Measurements from ENCODE around the gene CRYBG1. TPM values are rescaled to one million over a fixed set of nuclear protein-coding genes. Genes with fewer than 3 reads are reported as not detected.

CRYBG1 gene, protein sequence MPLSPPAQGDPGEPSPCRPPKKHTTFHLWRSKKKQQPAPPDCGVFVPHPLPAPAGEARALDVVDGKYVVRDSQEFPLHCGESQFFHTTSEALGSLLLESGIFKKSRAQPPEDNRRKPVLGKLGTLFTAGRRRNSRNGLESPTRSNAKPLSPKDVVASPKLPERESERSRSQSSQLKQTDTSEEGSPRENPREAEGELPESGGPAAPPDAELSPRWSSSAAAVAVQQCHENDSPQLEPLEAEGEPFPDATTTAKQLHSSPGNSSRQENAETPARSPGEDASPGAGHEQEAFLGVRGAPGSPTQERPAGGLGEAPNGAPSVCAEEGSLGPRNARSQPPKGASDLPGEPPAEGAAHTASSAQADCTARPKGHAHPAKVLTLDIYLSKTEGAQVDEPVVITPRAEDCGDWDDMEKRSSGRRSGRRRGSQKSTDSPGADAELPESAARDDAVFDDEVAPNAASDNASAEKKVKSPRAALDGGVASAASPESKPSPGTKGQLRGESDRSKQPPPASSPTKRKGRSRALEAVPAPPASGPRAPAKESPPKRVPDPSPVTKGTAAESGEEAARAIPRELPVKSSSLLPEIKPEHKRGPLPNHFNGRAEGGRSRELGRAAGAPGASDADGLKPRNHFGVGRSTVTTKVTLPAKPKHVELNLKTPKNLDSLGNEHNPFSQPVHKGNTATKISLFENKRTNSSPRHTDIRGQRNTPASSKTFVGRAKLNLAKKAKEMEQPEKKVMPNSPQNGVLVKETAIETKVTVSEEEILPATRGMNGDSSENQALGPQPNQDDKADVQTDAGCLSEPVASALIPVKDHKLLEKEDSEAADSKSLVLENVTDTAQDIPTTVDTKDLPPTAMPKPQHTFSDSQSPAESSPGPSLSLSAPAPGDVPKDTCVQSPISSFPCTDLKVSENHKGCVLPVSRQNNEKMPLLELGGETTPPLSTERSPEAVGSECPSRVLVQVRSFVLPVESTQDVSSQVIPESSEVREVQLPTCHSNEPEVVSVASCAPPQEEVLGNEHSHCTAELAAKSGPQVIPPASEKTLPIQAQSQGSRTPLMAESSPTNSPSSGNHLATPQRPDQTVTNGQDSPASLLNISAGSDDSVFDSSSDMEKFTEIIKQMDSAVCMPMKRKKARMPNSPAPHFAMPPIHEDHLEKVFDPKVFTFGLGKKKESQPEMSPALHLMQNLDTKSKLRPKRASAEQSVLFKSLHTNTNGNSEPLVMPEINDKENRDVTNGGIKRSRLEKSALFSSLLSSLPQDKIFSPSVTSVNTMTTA (N-terminal part only)
- total RNA-seq, result 10 to 100 TPM; 14.9 to 36.9 (median 20.7) TPM

DNA sequence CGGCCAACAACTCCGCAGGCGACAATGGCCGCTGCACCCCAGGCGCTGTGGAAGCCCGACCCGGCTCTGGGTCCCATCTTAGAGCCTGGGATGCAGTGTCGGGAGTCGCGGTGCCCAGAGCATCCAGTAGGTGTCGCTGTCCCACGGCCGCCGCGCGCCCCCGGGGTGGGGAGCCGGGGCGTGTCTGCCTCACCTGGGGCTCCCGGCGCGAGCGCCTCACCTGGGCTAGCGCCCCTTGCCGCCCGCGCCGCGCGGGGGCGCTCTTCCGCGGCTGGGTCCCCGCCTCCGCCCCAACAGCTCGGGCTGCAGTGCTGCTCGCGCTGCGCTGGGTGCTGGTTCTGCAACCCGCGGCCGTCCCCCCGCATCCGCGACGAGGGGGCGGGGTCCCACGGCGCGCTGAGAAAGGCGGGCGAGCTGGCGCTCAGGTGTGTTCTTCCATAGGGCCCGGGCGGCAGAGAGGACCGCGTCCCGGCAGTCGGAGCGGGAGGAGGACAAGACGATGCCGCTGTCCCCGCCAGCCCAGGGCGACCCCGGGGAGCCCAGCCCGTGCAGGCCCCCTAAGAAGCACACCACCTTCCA, at the start of gene CRYBG1:
Gene CRYBG1 (plus strand): TSS at position 308 of the 579 bp plus-strand sequence. CDS start 192 bp downstream, at position 500.
- TF ChIP-seq, protein P1, sequence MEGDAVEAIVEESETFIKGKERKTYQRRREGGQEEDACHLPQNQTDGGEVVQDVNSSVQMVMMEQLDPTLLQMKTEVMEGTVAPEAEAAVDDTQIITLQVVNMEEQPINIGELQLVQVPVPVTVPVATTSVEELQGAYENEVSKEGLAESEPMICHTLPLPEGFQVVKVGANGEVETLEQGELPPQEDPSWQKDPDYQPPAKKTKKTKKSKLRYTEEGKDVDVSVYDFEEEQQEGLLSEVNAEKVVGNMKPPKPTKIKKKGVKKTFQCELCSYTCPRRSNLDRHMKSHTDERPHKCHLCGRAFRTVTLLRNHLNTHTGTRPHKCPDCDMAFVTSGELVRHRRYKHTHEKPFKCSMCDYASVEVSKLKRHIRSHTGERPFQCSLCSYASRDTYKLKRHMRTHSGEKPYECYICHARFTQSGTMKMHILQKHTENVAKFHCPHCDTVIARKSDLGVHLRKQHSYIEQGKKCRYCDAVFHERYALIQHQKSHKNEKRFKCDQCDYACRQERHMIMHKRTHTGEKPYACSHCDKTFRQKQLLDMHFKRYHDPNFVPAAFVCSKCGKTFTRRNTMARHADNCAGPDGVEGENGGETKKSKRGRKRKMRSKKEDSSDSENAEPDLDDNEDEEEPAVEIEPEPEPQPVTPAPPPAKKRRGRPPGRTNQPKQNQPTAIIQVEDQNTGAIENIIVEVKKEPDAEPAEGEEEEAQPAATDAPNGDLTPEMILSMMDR (IDR thresholded peaks at IDR 0.05), result peak in 1 of 3 donors; percentile 19
- ATAC-seq (ENCODE audit: low FRiP score), result peak; percentile 69
- DNase-seq (ENCODE audit: low spot score), result no peak

DNA sequence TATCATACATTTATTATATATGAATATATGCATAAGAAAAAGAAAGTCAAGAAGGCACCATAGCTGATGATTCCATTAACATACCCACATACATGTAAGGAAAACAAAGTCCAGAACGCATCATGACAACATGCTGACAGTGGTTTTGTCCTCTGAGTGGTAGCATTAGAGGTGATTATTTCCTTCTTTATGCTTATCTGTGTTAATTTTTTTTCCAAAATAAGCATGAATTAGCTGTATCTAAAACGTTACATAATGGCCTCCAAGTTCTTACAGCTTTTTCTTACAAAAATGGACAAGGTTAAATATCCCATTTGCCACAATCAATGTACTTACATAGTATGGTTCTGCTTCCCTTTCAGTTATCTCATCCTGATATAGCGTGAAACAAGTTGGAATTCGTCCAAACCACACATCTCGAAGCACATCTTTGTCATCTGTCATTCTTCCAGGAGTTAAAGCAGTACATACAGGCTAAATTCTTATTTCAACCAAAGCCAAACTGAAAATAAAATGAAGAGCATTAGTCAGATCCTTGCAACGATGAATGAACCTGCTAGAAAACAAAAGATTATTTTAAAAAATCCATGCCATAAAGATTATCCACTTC, 44.6 kb upstream of the CRYBG1 start:
- TF ChIP-seq, protein P1 (IDR thresholded peaks at IDR 0.05), result no peak
- DNase-seq (ENCODE audit: low spot score) (no peak), ATAC-seq (ENCODE audit: low FRiP score) (no peak)

DNA sequence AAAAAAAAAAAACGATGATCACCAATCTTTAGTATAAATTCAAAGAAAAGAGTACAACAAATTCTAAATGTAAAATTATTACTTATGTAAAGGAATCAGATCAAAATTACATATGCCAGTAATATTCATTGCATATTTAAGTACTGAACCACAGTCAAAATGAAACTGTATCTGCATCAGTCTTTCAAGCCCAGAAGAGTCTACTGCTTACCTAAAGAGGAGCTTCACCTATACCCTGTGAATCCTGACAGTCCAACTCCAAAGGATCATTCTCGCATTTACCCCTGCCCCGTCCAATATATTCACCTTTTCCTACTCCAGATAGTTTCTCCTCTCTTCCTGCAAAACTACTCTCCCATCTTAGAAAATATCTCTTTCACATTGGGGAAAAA, 44.1 kb upstream of the CRYBG1 start:
- DNase-seq (ENCODE audit: low spot score), result no peak
- no peak for ATAC-seq (ENCODE audit: low FRiP score)
- TF ChIP-seq, protein P1 (IDR thresholded peaks at IDR 0.05), result no peak

- no peak for DNase-seq (ENCODE audit: low spot score)
- ATAC-seq (ENCODE audit: low FRiP score), result no peak
- TF ChIP-seq, protein P1 (IDR thresholded peaks at IDR 0.05), result no peak
Measured at GRCh38 chr6:106318061-106318460, 42.5 kb upstream of the CRYBG1 start.

DNA sequence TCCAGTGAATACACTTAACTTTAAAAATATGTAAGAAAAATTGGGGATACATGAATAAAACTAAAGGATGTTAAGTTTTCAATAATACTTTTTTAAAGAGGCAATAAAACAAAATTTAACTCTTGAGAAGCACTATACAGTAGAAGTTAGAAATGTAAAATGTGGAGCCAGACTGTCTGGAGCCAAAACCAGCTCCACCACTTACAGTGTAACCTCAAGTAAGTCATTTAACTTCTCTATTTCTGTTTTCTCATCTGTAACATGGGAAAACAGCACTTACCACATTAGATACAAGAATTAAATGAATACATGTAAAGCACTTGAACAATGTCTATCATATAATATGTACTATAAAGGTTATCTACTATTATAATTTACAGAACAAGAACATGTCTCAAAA, 41.7 kb upstream of the CRYBG1 start:
- ATAC-seq (ENCODE audit: low FRiP score) (no peak), DNase-seq (ENCODE audit: low spot score) (no peak)
- TF ChIP-seq, protein P1 (IDR thresholded peaks at IDR 0.05), result no peak

GRCh38 chr6:106321940-106322339, 38.6 kb upstream of the CRYBG1 start:
- ATAC-seq (ENCODE audit: low FRiP score) (no peak), DNase-seq (ENCODE audit: low spot score) (no peak)
- TF ChIP-seq, protein P1 (IDR thresholded peaks at IDR 0.05), result no peak

Data from omental fat pad (tissue), 4 donors.